Common myeloid progenitor, CD34-positive (primary cell): Measurements from ENCODE around the gene SQOR.

Source experiments
- CTCF ChIA-PET: fragments of 350-600 bp; sonication (Branson Sonifier 250); formaldehyde crosslinking; loops from one replicate; lab custom pipeline; 2021; ENCODE audit warnings: antibody characterized with exemption; lab: Charles Lee
- POLR2A ChIA-PET: fragments of 350-600 bp; sonication (Branson Sonifier 250); formaldehyde crosslinking; loops from one replicate; lab custom pipeline; 2021; ENCODE audit warnings: antibody characterized with exemption; lab: Charles Lee
- DNase-seq, 3 donors: peaks; one replicate each; pipeline versions ENCODE4 v3.0.0 to v3.0.0-alpha.2; 2013
- H3K27ac ChIP-seq, 2 experiments: 1 replicate in 1 of 2; 2 replicates in 1 of 2; pipeline ENCODE4 v1.7.0; 2013; ENCODE audit warnings: inconsistent platforms in 2 of 2, low read length in 2 of 2, mild to moderate bottlenecking in 2 of 2, low read depth in 1 of 2, moderate library complexity in 1 of 2; ENCODE audit not compliant: severe bottlenecking in 2 of 2, insufficient read depth in 1 of 2, poor library complexity in 1 of 2
- H3K27me3 ChIP-seq, 5 experiments: replicated peaks in 2 of 5; 1 replicate in 3 of 5; 2 replicates in 2 of 5; pipeline versions ENCODE4 v1.6.1 to v1.7.0; 2013; ENCODE audit warnings: low read length in 4 of 5, mild to moderate bottlenecking in 2 of 5, moderate library complexity in 2 of 5, inconsistent platforms in 1 of 5; ENCODE audit not compliant: insufficient read depth in 5 of 5, control insufficient read depth in 4 of 5
- H3K36me3 ChIP-seq, 4 experiments: 1 replicate in 2 of 4; 2 replicates in 2 of 4; pipeline versions ENCODE4 v1.6.1 to v1.7.0; 2013; ENCODE audit warnings: low read length in 3 of 4, control low read depth in 1 of 4, mild to moderate bottlenecking in 1 of 4; ENCODE audit not compliant: control insufficient read depth in 4 of 4, insufficient read depth in 4 of 4
- H3K4me1 ChIP-seq, 4 experiments: 1 replicate in 3 of 4; 2 replicates in 1 of 4; pipeline versions ENCODE4 v1.6.1 to v1.7.1; 2013; ENCODE audit warnings: low read length in 3 of 4, mild to moderate bottlenecking in 3 of 4, control low read depth in 1 of 4, inconsistent platforms in 1 of 4, moderate library complexity in 1 of 4; ENCODE audit not compliant: control insufficient read depth in 4 of 4, insufficient read depth in 4 of 4; ENCODE audit errors: control extremely low read depth in 1 of 4
- H3K4me3 ChIP-seq, 7 experiments: 1 replicate in 4 of 7; 2 replicates in 3 of 7; pipeline versions ENCODE4 v1.5.1 to v1.7.0; 2013; ENCODE audit warnings: mild to moderate bottlenecking in 7 of 7, low read length in 6 of 7, moderate library complexity in 6 of 7, inconsistent platforms in 2 of 7, low read depth in 2 of 7, control low read depth in 1 of 7; ENCODE audit not compliant: insufficient read depth in 4 of 7, control insufficient read depth in 1 of 7; ENCODE audit errors: extremely low read depth in 1 of 7
- H3K9me3 ChIP-seq, 5 experiments: 1 replicate in 4 of 5; 2 replicates in 1 of 5; pipeline versions ENCODE4 v1.6.1 to v1.7.1; 2013; ENCODE audit warnings: low read length in 4 of 5, mild to moderate bottlenecking in 2 of 5, inconsistent platforms in 1 of 5, low read depth in 1 of 5, moderate library complexity in 1 of 5; ENCODE audit not compliant: control insufficient read depth in 4 of 5, insufficient read depth in 2 of 5; ENCODE audit errors: control extremely low read depth in 1 of 5
- WGBS: methylation state at CpG from one replicate; pipeline ENCODE4 v1.1.5; 2013; ENCODE audit not compliant: insufficient coverage; 5-methylcytosine and 5-hydroxymethylcytosine counted together

The SQOR gene

DNA sequence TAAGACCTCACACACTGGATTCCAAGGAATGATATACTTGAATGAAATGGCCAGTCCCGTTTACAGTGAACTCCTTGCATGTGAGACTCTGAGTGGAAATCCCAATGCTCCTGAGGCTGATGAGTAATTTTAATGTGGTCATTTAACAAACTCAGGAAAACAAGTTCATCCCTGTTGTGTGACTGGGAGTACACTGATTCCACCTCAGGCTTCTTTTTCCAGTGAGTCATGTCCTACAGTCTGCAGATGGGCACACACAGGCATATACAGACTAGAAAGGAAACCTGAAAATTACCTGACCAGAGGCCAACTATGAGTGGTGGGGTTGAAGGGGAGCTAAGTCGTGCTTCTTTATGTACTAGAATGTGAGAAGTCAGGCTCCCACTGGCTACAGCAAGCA lies 5.8 kb downstream of the SQOR start:
- 88% methylated on average over 1 of the region's 2 CpGs for WGBS
- Histone ChIP-seq H3K27ac (no peak overlapping the region), H3K4me1 (peaks cover 13 to 53% (median 42%) of the 10 kb centered on the region in 4 experiments), H3K27me3 (no peaks in the 10 kb centered on the region), H3K36me3 (no peaks in the 10 kb centered on the region), H3K4me3 (no peak overlapping the region), H3K9me3 (no peaks in the 10 kb centered on the region)
- DNase-seq: no peak
- ChIA-PET CTCF (interaction anchor here (0.7 to 1.2 kb wide), 2 partner anchors 210 to 211 kb away, joined by 3 read pairs; no protein-coding TSS in a partner anchor), POLR2A (no interaction called here)

- ChIA-PET CTCF (interaction anchor here (0.7 to 2.4 kb wide), 3 partner anchors 17 to 212 kb away, joined by 3 to 6 read pairs (median 3); no protein-coding TSS in a partner anchor), POLR2A (no interaction called here)
- no peaks in the 10 kb centered on the region for H3K36me3 ChIP-seq
- no peaks in the 10 kb centered on the region for H3K9me3 ChIP-seq
- WGBS: no CpG with 5 or more reads among the region's 1 CpG
- peak in 1 of 3 donors; percentile 19 for DNase-seq
- no peaks in the 10 kb centered on the region for H3K27me3 ChIP-seq
- H3K4me1 ChIP-seq: peaks cover 11 to 45% (median 36%) of the 10 kb centered on the region in 4 experiments
- no peak overlapping the region for H3K27ac ChIP-seq
- no peak overlapping the region for H3K4me3 ChIP-seq
These were observed 6.5 kb downstream of the SQOR start for GRCh38 chr15:45641374-45641781.

DNA sequence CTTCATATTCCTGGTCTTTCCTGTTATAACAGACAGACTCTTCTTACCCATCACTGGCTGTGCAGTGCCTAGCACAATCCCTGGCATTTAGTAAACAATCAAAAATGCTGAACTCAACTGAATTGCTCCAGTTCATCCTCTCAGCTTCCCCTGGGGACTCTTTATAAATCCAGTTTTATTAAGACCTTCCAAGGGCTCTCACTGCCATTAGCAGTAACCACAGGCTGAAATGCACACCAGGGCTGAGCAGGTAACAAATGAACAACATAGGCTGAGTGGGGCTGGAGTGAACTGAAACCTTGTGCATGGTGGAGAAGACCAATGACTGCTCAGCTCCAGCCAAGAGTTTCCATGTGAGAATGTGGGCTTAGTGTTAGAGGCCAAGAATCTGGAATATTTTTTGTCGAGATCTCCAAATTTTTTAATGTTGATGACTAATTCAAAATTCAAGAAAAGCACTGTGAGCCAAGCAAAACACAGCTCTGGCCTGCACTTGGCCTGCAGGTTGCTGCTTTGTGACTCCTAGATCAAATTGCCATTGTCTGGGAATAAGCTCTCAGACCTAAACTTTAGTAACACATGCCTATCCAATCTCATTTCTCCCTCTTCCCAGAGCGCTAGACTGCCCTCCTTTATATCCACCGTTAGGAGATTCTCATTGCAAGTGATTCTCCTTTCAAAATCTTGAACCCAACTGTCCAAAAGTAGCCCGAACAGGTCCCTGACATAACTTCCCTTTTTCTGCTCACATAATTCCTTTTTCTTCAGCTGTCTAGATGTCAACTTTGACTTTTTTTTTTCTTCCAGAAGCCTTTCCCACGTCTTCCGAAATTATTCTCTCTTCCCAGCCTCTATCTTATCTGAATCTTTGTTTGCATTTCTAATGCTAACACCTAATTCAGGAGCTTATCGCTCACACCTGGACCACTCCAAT lies 7.4 kb downstream of the SQOR start:
- CTCF ChIA-PET: interaction anchor here (1.0 to 2.4 kb wide), 4 partner anchors 8 to 212 kb away, joined by 3 to 6 read pairs (median 3); no protein-coding TSS in a partner anchor
- Histone ChIP-seq H3K9me3 (no peaks in the 10 kb centered on the region), H3K27ac (no peak overlapping the region), H3K36me3 (no peaks in the 10 kb centered on the region), H3K4me1 (peaks cover 9 to 36% (median 29%) of the 10 kb centered on the region in 4 experiments), H3K4me3 (no peak overlapping the region), H3K27me3 (no peaks in the 10 kb centered on the region)
- POLR2A ChIA-PET: no interaction called here
- DNase-seq: no peak
- 73% methylated on average over 6 of the region's 7 CpGs for WGBS

- no peaks in the 10 kb centered on the region for H3K36me3 ChIP-seq
- H3K27ac ChIP-seq: no peak overlapping the region
- peaks cover 5 to 22% (median 20%) of the 10 kb centered on the region in 4 experiments for H3K4me1 ChIP-seq
- WGBS: 90% methylated on average over 2 of the region's 2 CpGs
- ChIA-PET POLR2A (no interaction called here), CTCF (interaction anchor here (1.4 kb wide), 1 partner anchor 9 kb away, joined by 5 read pairs; no protein-coding TSS in a partner anchor)
- no peaks in the 10 kb centered on the region for H3K9me3 ChIP-seq
- no peaks in the 10 kb centered on the region for H3K27me3 ChIP-seq
- no peak overlapping the region for H3K4me3 ChIP-seq
- no peak for DNase-seq
These were observed 9.6 kb downstream of the SQOR start for GRCh38 chr15:45644437-45644836.

DNA sequence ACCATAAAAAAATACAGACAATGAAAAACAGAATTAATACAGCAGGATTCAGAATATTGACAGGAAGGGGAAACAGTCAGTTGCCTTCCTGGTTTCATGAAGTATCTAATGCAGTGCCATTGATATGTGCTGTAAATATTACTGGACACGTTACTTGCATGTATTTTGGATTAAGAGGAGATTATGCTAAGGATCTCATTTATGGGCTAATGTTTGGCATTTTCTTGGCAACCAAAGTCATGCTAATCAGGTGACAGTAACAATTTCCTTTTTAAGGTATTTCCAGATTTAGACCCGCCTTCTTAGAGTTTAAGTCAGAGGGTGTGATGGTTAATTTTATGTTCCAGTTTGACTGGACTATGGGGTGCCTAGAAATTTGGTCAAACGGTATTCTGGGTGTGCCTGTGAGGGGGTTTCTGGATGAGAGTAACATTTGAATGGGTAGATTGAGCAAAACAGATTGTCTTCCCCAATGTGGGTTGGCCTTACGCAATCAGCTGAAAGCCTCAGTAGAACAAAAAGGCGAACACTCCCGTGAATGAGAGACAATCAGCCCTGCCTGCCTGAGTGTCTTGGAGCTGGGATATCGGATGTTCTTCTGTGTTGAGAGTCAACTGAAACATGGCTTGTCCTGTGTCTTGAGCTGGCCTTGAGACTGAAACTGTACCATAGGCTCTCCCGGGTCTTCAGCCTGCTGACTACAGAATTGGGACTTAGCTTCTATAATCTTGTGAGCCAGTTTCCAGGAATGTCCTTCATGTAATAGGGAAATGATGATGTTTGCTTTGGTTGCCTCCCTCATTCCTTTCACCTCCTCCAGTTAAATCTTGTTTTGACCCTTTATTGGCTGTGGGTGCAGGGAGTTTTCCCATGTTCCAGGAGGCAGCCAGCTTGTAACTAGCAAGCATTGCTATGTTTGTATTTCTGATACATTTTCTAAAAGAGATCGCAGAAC lies 10.5 kb downstream of the SQOR start:
- 97% methylated on average over 7 of the region's 9 CpGs for WGBS
- no peak overlapping the region for H3K27ac ChIP-seq
- CTCF ChIA-PET: interaction anchor here (1.2 kb wide), 1 partner anchor 8 kb away, joined by 4 read pairs; no protein-coding TSS in a partner anchor
- POLR2A ChIA-PET: no interaction called here
- no peaks in the 10 kb centered on the region for H3K27me3 ChIP-seq
- no peak for DNase-seq
- H3K36me3 ChIP-seq: no peaks in the 10 kb centered on the region
- peaks cover 5 to 23% (median 20%) of the 10 kb centered on the region in 4 experiments for H3K4me1 ChIP-seq
- no peaks in the 10 kb centered on the region for H3K9me3 ChIP-seq
- no peak overlapping the region for H3K4me3 ChIP-seq

DNA sequence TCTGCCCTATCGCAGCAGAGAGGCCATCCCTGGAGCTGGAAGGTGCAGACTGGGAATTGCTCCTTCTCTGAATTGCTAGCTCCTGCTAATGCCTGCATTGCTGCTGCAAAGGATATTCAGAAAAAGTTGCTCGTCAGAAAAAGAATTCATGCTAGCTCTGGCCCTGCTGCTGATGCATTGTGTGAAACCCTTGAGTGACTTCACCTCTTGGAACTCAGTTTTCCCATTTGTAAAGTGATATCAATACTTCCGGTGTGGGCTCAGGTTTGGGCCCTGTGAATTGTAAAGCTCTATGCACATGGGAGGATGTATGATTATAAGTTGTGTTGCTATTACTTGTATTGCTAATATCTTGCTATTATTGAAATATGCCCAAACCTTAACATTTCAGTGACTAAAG lies 11.4 kb downstream of the SQOR start:
- CTCF ChIA-PET: interaction anchor here (1.1 to 1.2 kb wide), 2 partner anchors 9 kb away, joined by 3 to 4 read pairs; no protein-coding TSS in a partner anchor
- Histone ChIP-seq H3K4me3 (no peak overlapping the region), H3K4me1 (peaks cover 5 to 22% (median 19%) of the 10 kb centered on the region in 4 experiments)

More for the DNA sequence above, 11.4 kb downstream of the SQOR start:
- Histone ChIP-seq H3K27me3 (no peaks in the 10 kb centered on the region), H3K9me3 (no peaks in the 10 kb centered on the region), H3K27ac (no peak overlapping the region), H3K36me3 (no peaks in the 10 kb centered on the region)
- POLR2A ChIA-PET: no interaction called here
- DNase-seq: no peak
- WGBS: 96% methylated on average over 2 of the region's 3 CpGs
